ENCODE measurements around the gene PTGDR2.

PTGDR2 gene

DNA sequence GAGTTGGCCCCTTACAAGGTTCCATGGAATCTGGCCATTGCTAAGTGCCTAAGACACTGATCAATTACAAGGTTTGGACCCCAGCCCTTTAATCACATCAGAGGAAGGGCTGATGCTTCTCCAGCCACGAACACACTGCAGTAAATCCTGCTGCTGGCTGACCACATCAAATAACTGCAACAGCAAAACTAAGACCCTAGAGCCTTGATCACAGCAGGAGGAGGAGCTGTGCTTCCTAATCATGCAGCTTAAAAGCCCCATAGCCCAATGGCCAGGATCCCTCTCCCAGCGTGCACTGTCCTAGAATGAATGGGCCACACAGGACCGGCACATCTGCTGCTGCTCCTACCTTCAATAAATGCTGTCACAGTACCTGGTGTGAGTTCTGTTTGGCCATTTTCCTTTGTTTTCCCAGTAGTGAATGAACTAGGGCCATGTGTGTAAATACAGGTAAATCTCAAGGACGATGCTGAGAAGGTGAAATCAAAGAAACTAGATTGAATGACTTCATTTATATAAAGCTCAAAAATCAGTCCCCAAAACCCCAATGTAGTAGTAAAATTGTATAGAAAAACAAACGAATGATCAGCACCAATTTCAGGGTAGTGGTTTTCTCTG lies 24.3 kb upstream of the PTGDR2 start:
- no peak for DNase-seq (ENCODE audit: low read depth)
- TF ChIP-seq, protein P1, sequence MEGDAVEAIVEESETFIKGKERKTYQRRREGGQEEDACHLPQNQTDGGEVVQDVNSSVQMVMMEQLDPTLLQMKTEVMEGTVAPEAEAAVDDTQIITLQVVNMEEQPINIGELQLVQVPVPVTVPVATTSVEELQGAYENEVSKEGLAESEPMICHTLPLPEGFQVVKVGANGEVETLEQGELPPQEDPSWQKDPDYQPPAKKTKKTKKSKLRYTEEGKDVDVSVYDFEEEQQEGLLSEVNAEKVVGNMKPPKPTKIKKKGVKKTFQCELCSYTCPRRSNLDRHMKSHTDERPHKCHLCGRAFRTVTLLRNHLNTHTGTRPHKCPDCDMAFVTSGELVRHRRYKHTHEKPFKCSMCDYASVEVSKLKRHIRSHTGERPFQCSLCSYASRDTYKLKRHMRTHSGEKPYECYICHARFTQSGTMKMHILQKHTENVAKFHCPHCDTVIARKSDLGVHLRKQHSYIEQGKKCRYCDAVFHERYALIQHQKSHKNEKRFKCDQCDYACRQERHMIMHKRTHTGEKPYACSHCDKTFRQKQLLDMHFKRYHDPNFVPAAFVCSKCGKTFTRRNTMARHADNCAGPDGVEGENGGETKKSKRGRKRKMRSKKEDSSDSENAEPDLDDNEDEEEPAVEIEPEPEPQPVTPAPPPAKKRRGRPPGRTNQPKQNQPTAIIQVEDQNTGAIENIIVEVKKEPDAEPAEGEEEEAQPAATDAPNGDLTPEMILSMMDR (conservative IDR thresholded peaks at IDR 0.05; ENCODE audit: low read depth, low read length): no peak
- H3K4me3 ChIP-seq (ENCODE audit: low read depth, low read length): no peak overlapping the region

DNA sequence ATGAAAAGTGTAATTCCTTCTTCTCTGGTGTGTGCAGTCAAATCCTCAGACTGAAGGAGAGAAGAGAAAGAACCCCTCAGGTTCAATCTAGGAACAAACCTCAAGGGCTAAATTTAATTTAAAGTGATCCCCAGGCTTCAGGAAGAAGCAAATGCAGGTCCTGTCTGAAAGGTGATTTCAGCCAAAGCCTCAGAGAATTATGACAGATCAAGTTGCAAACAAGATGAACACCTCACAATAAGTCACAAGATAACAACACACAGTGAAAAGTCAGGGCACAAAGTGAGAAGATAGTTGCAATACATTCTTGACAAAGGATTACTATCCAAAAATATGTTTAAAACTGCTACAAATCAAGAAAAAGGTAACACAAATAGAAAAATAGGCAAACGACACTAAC lies 23.4 kb upstream of the PTGDR2 start:
- no peak for DNase-seq (ENCODE audit: low read depth)
- H3K4me3 ChIP-seq (ENCODE audit: low read depth, low read length): no peak overlapping the region
- TF ChIP-seq, protein P1 (conservative IDR thresholded peaks at IDR 0.05; ENCODE audit: low read depth, low read length): no peak

DNA sequence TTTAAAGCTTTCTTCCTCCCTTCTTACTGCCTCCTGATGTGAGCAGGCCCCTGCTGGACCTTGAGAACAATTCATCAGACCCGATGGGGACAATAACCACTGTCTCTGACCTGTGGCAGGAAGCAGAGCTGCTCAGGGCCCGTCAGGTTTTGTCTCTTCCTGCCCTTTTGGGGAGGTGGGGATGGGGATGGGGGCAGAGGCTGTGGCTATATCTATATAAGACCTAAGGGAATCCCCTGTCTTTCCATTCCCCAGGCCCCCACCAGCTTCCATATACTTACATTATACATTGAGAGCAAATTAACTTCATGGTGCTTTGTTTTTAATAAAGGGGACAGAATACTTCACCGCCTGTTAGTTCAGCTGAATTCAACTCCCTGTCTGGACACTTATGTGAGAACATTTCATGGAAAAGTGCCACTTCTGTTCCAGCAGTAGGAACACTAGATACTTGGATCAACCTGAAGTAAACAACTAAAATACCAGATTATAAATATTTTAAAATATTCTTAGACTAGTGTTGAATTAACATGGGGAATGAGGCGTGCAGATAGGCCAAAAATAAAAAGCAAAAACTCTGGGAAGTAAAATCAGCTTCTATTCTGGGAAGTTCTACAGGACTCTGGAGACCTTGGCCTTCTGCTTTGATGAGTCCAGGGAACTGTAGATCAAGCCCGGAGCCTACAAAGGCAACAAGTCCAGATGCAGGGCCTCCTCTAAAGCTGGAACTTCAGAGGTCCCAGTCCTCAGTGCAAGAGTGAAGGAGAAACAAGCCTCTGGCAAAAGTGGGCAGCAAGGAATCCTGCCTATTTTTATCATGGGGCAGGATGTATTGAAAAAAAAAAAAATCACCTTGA lies 22.7 kb upstream of the PTGDR2 start:
- no peak for DNase-seq (ENCODE audit: low read depth)
- no peak overlapping the region for H3K4me3 ChIP-seq (ENCODE audit: low read depth, low read length)
- TF ChIP-seq, protein P1 (conservative IDR thresholded peaks at IDR 0.05; ENCODE audit: low read depth, low read length): no peak

DNA sequence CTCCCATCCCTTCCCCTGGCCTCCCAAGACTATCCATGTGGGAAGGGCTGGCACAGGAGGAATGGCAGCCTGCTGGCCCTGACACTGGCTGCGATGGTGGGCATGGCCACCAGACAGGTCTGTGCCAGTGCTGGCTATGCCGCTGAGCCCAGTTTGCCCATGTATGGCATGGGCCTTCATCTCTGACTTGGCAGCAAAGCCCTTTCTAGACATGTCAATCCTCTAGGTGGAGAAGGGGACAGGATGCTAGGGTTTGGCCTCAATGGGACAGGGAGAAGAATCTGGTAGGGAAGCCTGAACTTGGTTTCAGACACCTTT lies 20.4 kb upstream of the PTGDR2 start:
- H3K4me3 ChIP-seq (ENCODE audit: low read depth, low read length): no peak overlapping the region
- TF ChIP-seq, protein P1 (conservative IDR thresholded peaks at IDR 0.05; ENCODE audit: low read depth, low read length): no peak
- no peak for DNase-seq (ENCODE audit: low read depth)

DNA sequence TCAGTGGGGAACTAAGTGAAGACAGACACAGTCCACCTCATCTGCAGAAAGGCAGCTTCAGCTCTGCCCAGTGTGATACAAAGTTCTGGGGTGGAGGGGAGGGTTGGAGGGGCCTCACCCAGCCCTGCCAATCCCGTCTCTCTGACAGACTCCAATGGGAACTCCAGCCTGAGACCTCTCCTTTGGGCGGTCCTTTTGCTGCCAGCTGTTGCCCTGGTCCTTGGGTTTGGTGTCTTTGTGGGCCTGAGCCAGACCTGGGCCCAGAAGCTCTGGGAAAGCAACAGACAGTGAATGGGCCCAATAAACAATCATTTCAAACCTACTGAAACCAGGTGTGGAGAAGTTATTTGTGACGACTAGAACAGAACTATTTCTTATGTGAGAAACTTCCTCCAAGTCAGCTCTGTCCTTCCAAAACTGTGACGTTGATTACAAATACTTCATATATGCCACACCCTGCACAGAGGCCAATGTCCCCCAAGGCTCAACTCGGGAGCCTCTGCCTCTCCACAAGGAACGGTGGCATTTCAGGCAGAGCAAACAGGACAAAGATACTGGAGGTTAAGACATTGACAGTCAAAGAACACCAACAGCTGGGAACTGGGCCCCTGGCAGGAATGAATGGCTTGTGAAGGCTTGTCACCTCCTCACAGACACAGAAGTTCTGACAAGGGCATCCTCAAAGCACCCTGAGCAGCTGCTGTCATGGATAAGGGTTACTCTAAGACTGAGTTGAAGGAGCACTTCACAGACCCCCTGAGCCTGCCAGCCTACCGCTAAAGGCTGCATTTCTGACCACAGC lies 19.8 kb upstream of the PTGDR2 start:
- DNase-seq (ENCODE audit: low read depth): no peak
- H3K4me3 ChIP-seq (ENCODE audit: low read depth, low read length): no peak overlapping the region
- TF ChIP-seq, protein P1 (conservative IDR thresholded peaks at IDR 0.05; ENCODE audit: low read depth, low read length): no peak

DNA sequence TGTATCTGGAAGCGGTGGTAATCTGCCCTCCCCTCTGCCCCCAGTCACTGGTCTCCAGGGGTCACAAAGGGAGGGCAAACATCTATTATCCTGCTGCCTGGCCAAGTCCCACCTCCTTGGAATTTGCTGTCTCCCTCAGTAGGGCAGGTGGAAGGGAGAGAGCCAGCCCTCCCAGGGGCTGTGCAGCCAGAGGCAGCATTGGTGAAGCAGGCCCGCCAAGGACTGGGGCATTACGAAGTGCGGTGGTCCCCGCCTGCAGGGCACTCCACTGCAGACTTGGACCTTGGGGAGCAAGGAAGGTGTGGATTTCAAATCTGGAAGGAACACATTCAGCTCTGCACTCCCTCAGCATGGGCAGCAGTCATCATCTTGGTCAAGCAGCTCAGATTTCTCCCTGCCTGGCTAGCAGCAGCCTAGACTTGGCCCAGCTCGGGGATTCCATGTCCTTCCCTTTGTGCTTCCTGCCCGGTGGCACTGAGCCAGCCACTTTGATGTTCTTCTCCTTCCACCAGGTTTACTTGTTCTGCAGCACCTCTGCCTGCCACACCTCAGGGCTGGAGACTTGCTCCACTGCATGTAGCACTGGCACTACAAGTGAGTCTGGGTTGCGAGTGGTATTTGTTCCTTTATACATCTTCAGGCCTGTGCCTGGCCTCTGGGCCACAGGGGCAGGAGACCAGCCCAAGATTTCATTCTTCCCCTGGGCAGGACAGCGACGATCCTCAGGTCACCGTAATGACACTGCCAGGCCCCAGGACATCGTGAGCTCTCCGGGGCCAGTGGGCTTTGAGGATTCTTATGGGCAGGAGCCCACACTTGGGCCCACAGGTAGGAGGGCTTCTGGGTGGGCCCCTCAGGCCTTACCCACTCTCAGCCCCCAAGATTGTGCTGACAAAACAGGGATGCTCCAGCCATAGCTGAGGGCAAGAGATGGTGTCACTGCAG lies 18.9 kb upstream of the PTGDR2 start:
- no peak overlapping the region for H3K4me3 ChIP-seq (ENCODE audit: low read depth, low read length)
- TF ChIP-seq, protein P1 (conservative IDR thresholded peaks at IDR 0.05; ENCODE audit: low read depth, low read length): no peak
- DNase-seq (ENCODE audit: low read depth): no peak

All from choroid plexus epithelial cell (primary cell).